K562 (cell line): ENCODE measurements around the gene LSM14B. TPM values are rescaled to one million over a fixed set of nuclear protein-coding genes. Genes with fewer than 3 reads are reported as not detected.
A peak's percentile ranks its signal among the peaks of the same experiment; 100 is the strongest.

Experiments used
- ARID1B ChIP-seq: fragments of 450-650 bp; IDR thresholded peaks from 2 replicates; pipeline ENCODE4 v1.6.1; 2016; ENCODE audit warnings: antibody characterized with exemption, mild to moderate bottlenecking, inconsistent platforms
- ATF3 ChIP-seq, 2 experiments: fragments of 450-650 bp in 1 of 2; sonication (generic) in 1 of 2; formaldehyde crosslinking in 1 of 2; IDR thresholded peaks in 1 of 2; conservative IDR thresholded peaks in 1 of 2; 2 replicates each; pipeline versions ENCODE4 v1.6.1 to v1.8.1; 2016 to 2023; ENCODE audit warnings: mild to moderate bottlenecking in 2 of 2, moderate library complexity in 2 of 2, inconsistent platforms in 1 of 2, missing genetic modification reagents in 1 of 2
- CEBPB ChIP-seq: fragments of 450-650 bp; IDR thresholded peaks from 2 replicates; pipeline ENCODE4 v1.6.1; 2016; ENCODE audit warnings: missing genetic modification characterization, missing compliant biosample characterization
- DPF2 ChIP-seq: fragments of 450-650 bp; IDR thresholded peaks from 2 replicates; pipeline ENCODE4 v1.6.1; 2016
- GTF2E2 ChIP-seq: fragments of 200-800 bp; sonication (Bioruptor generic); IDR thresholded peaks from 2 replicates; pipeline ENCODE4 v1.6.1; 2016; ENCODE audit warnings: missing genetic modification characterization, missing compliant biosample characterization
- HNRNPUL1 ChIP-seq: fragments of 200-400 bp; formaldehyde crosslinking; IDR thresholded peaks from 2 replicates; pipeline ENCODE4 v1.6.1; 2017; ENCODE audit warnings: low read length
- MEF2A ChIP-seq: IDR thresholded peaks from 2 replicates; pipeline ENCODE4 v1.6.1; 2011; ENCODE audit warnings: low read depth, mild to moderate bottlenecking, low read length, moderate library complexity; ENCODE audit not compliant: control insufficient read depth
- PHF20 ChIP-seq: fragments of 450-650 bp; IDR thresholded peaks from 2 replicates; pipeline ENCODE4 v1.6.1; 2018; ENCODE audit not compliant: partially characterized antibody
- POLR2A ChIP-seq: fragments of 450-650 bp; conservative IDR thresholded peaks from 2 replicates; pipeline ENCODE4 v1.6.1; 2016
- RBFOX2 ChIP-seq: fragments of 200-400 bp; formaldehyde crosslinking; IDR thresholded peaks from 2 replicates; pipeline ENCODE4 v1.6.1; 2017; ENCODE audit warnings: low read depth, mild to moderate bottlenecking, low read length, moderate library complexity
- SMARCA4 ChIP-seq: fragments of 450-650 bp; IDR thresholded peaks from 2 replicates; pipeline ENCODE4 v1.6.1; 2016
- ZBTB1 ChIP-seq: sonication (generic); formaldehyde crosslinking; IDR thresholded peaks from 2 replicates; pipeline ENCODE4 v1.8.1; 2023; ENCODE audit warnings: missing genetic modification reagents, low read depth, mild to moderate bottlenecking, borderline replicate concordance
- ZNF121 ChIP-seq: sonication (generic); formaldehyde crosslinking; conservative IDR thresholded peaks from 2 replicates; pipeline ENCODE4 v1.8.0; 2022; ENCODE audit warnings: missing genetic modification reagents
- ZNF133 ChIP-seq: fragments of 250-450 bp; sonication (Bioruptor Pico); IDR thresholded peaks from 2 replicates; pipeline ENCODE4 v1.4.0; 2020; ENCODE audit warnings: mild to moderate bottlenecking
- polyA plus RNA-seq, 8 experiments: library from polyadenylated mRNA; depleted of rRNA in 4 of 8; stranded (reverse) in 5 of 8; unstranded in 3 of 8; fragments of >200 nt; fragmentation: Nextera tagmentation in 2 of 8; fragmentation: Illumina TruSeq in 1 of 8; extraction: Ambion mirVana in 2 of 8; extraction: Trizol in 1 of 8; gene quantifications; 2 replicates each; pipeline versions ENCODE4 v1.2.1 to v1.2.3, GENCODE V29; 2011 to 2014; ENCODE audit warnings: inconsistent platforms in 1 of 8, missing spikeins in 1 of 8
- total RNA-seq, 7 experiments: library from RNA; depleted of rRNA in 6 of 7; stranded (reverse); fragments of >200 nt in 6 of 7; fragmentation: Illumina TruSeq in 2 of 7; extraction: Trizol in 2 of 7; gene quantifications; 2 replicates each; pipeline versions ENCODE4 v1.2.1 to v1.2.3, GENCODE V29; 2011 to 2021; ENCODE audit warnings: low replicate concordance in 1 of 7
- TF ChIP-seq, protein P1 (sequence below), 2 experiments: fragments of 450-650 bp in 1 of 2; sonication (generic) in 1 of 2; formaldehyde crosslinking in 1 of 2; IDR thresholded peaks; 2 replicates each; pipeline versions ENCODE4 v1.7.1 to v1.9.0; 2016 to 2022; ENCODE audit warnings: inconsistent platforms in 1 of 2, mild to moderate bottlenecking in 1 of 2, missing genetic modification reagents in 1 of 2
- TF ChIP-seq, protein P2 (sequence below), 2 experiments: fragments of 450-650 bp; conservative IDR thresholded peaks; 2 replicates each; pipeline ENCODE4 v1.6.1; 2017; ENCODE audit warnings: mild to moderate bottlenecking in 2 of 2, moderate library complexity in 2 of 2

LSM14B gene
- total and polyA plus RNA-seq, 9 of the 15 experiments (the other 6 are each of a cell fraction or from before 2014, with no cell fraction given): 0.66 to 36.0 (median 20.2) TPM

DNA sequence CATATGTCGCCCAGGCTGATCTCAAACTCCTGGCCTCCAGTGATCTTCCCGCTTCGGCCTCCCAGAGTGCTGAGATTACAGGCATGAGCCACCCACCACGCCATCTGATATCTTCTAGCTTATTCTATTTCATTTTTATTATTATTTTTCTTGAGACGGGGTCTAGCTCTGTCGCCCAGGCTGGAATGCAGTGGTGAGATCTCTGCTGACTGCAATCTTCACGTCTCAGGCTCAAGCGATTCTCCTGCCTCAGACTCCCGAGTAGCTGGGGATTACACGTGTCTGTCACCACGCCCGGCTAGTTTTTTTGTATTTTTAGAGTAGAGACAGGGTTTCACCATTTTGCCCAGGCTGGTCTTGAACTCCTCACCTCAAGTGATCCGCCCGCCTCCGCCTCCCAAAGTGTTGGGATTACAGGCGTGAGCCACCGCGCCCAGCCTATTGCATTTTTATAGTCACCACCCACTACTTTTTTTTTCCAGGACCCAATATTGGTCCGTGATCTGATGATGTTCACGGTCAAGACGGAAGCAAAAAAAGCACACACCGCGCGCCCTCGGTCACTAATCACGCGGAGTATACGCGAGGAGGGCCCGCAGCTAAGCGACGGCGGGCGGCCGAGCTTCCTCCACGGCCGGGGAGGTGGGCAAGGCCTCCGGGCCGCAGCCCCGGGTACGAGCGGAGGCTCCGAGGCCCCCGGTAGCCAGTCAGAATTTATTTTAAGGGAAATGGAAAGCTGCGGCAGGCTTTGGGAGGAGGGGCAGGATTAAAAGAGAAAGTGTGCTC lies 1.1 kb upstream of the LSM14B start (continued):
- peak; percentile 53; the same call in 1 of the 2 replicates for TF ChIP-seq GTF2E2 (tag)
- peak; percentile 31; the same call in 1 of the 2 replicates for TF ChIP-seq DPF2
- TF ChIP-seq SMARCA4: 0 out of 2 replicates have a peak, but pooled peaks have one; percentile 53
- peak; percentile 39 for TF ChIP-seq ARID1B
- TF ChIP-seq ZNF121: 0 out of 2 replicates have a peak, but pooled peaks have one; percentile 37
- TF ChIP-seq ZNF133 (CRISPR knock-in tag): no peak
- TF ChIP-seq, protein P1, sequence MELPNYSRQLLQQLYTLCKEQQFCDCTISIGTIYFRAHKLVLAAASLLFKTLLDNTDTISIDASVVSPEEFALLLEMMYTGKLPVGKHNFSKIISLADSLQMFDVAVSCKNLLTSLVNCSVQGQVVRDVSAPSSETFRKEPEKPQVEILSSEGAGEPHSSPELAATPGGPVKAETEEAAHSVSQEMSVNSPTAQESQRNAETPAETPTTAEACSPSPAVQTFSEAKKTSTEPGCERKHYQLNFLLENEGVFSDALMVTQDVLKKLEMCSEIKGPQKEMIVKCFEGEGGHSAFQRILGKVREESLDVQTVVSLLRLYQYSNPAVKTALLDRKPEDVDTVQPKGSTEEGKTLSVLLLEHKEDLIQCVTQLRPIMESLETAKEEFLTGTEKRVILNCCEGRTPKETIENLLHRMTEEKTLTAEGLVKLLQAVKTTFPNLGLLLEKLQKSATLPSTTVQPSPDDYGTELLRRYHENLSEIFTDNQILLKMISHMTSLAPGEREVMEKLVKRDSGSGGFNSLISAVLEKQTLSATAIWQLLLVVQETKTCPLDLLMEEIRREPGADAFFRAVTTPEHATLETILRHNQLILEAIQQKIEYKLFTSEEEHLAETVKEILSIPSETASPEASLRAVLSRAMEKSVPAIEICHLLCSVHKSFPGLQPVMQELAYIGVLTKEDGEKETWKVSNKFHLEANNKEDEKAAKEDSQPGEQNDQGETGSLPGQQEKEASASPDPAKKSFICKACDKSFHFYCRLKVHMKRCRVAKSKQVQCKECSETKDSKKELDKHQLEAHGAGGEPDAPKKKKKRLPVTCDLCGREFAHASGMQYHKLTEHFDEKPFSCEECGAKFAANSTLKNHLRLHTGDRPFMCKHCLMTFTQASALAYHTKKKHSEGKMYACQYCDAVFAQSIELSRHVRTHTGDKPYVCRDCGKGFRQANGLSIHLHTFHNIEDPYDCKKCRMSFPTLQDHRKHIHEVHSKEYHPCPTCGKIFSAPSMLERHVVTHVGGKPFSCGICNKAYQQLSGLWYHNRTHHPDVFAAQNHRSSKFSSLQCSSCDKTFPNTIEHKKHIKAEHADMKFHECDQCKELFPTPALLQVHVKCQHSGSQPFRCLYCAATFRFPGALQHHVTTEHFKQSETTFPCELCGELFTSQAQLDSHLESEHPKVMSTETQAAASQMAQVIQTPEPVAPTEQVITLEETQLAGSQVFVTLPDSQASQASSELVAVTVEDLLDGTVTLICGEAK (IDR thresholded peaks at IDR 0.05): 0 out of 2 replicates have a peak, but pooled peaks have one; percentile 42
- TF ChIP-seq, protein P1 (CRISPR knock-in tag; IDR thresholded peaks at IDR 0.05): no peak
- TF ChIP-seq CEBPB (tag): 0 out of 2 replicates have a peak, but pooled peaks have one; percentile 16
- no peak for TF ChIP-seq PHF20
- peak; percentile 89 for TF ChIP-seq RBFOX2
- 0 out of 2 replicates have a peak, but pooled peaks have one; percentile 2 for TF ChIP-seq MEF2A
- TF ChIP-seq POLR2A: peak; percentile 64
- peak; percentile 22; the same call in 1 of the 2 replicates for TF ChIP-seq ATF3 (IDR thresholded peaks at IDR 0.05)
- TF ChIP-seq ATF3 (CRISPR knock-in tag; conservative IDR thresholded peaks at IDR 0.05): no peak
- TF ChIP-seq HNRNPUL1: no peak
- TF ChIP-seq ZBTB1: peak; percentile 54; the same call in 1 of the 2 replicates
- TF ChIP-seq, protein P2, sequence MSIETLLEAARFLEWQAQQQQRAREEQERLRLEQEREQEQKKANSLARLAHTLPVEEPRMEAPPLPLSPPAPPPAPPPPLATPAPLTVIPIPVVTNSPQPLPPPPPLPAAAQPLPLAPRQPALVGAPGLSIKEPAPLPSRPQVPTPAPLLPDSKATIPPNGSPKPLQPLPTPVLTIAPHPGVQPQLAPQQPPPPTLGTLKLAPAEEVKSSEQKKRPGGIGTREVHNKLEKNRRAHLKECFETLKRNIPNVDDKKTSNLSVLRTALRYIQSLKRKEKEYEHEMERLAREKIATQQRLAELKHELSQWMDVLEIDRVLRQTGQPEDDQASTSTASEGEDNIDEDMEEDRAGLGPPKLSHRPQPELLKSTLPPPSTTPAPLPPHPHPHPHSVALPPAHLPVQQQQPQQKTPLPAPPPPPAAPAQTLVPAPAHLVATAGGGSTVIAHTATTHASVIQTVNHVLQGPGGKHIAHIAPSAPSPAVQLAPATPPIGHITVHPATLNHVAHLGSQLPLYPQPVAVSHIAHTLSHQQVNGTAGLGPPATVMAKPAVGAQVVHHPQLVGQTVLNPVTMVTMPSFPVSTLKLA (conservative IDR thresholded peaks at IDR 0.05): peak in 1 of 2 experiments; percentile 32; a peak in 3 of 4 replicates
